PC-9 (cell line): ENCODE results near the gene PRRG2.

ENCODE experiments used
- CTCF ChIP-seq: fragments of 200-600 bp; sonication (generic); conservative IDR thresholded peaks from 2 replicates; pipeline ENCODE4 v1.6.1; 2017; ENCODE audit warnings: mixed run types, antibody characterized with exemption, mild to moderate bottlenecking, moderate library complexity
- EZH2 ChIP-seq: fragments of 200-600 bp; sonication (generic); IDR thresholded peaks from 2 replicates; pipeline ENCODE4 v1.8.0; 2017; ENCODE audit warnings: antibody characterized with exemption, low read depth

- TF ChIP-seq CTCF (no peak), EZH2 (no peak)
Measured at GRCh38 chr19:49539192-49539952, 41.7 kb upstream of the PRRG2 start.
